CD1c-positive myeloid dendritic cell (primary cell): ENCODE measurements around the gene ANTXR2.
A peak's percentile ranks its signal among the peaks of the same experiment; 100 is the strongest.
"Not testable (repeated sequence)": the region's sequence is repeated elsewhere in the genome, so short reads cannot be mapped to it uniquely, and the experiment has no call there.

ENCODE experiments used
- DNase-seq: peaks from one replicate; pipeline ENCODE4 v3.0.0-alpha.2; 2016; ENCODE audit errors: extremely low spot score

Gene ANTXR2

GRCh38 chr4:79918292-79918691, 154.7 kb downstream of the ANTXR2 start:
- DNase-seq: no peak

DNA sequence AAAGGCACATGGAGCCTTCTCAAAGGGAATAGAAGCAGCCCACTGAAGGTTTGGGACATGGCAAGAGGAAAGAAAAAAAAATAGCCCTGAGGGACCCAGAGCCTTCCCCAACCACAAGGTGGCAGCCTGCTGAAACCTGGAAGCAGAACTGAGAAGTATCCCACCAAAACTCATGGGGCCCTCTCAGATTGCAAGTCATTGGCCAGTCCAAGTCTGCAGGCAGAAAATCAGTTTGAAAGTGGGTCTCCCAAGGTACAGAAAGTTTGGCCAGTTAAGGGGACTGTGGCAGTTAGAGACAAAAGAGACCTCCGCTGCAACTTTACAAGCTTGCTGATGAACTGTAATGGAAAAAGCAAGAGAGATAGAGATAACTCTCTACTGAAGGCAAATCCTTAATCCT, 155.8 kb downstream of the ANTXR2 start:
- DNase-seq: peak; percentile 33

GRCh38 chr4:79915246-79915645, 157.8 kb downstream of the ANTXR2 start:
- DNase-seq: no peak

GRCh38 chr4:79913581-79913980, 159.4 kb downstream of the ANTXR2 start:
- no peak for DNase-seq

DNA sequence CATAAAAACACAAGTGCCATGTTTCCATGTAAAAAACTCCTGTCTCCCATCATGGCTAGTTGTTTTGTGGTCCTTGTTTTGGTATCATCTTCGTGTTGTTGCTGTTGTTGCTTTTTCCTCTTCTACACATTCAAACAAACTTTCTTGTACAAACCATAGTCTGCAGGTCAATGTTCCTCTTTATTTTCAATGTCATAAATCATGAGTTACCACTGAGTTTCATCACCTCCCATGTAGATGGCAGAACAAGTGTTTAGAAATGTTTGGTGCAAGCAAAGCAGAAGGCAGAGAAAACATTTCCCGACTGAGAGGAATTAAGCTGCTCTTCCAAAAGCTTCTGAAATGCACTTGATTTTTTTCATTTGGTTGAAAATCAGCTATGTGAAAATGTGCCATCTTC, 166.0 kb downstream of the ANTXR2 start:
- no peak for DNase-seq

DNA sequence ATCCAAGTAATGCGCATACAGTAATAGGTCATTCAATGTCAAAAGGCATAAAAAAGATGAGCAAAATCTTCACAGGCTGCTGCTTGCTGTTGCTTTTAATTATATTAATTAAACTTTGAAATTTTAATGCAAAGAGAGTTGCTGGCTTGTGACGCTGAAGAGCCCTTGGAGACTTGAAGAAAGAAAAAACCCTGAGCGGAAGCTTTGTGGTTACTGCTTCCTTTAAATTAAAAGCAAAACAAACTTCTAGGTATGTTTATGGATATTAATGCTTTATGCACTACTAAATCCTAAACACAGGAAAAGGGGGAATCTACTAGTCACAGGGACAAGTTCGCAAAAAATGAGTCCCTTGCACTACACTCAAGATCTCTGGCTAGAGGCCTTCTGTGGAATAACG, 166.7 kb downstream of the ANTXR2 start:
- DNase-seq: no peak

DNA sequence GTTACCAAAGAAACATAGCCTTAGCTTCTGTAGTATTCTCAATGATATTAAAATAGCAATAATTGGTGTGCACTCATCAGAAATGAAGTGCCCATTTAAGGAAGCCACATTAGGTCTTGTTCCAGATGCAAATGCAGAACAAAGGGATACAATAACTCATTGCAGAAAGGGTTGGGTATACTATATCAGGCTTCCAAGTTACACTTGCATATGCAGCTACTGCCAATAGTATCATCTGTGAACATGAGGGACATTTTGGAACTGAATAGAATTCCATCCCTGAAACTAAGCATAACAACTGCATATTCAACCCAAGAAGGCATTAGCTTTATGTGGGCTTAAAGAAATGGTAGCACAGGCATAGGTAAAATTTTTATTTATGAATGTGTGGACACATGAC, 167.8 kb downstream of the ANTXR2 start:
- no peak for DNase-seq

DNA sequence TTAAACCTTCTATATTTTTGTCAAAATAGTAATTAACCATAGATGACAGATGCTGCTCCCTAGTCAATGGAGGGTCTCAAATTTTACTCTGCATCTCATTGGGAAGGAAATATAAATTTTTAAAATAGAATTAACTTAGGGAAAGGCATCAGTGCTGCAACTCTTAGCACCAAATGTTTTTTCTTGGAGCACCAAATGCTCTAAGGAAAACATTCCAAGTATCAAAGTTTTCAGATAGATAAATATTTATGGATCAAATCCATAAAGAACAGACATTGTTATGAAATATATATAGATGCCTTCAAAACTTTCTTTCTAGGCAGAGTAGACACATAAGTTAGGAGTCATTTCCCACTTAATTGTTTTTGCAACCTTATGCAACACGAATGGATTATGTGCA, 168.7 kb downstream of the ANTXR2 start:
- no peak for DNase-seq

DNA sequence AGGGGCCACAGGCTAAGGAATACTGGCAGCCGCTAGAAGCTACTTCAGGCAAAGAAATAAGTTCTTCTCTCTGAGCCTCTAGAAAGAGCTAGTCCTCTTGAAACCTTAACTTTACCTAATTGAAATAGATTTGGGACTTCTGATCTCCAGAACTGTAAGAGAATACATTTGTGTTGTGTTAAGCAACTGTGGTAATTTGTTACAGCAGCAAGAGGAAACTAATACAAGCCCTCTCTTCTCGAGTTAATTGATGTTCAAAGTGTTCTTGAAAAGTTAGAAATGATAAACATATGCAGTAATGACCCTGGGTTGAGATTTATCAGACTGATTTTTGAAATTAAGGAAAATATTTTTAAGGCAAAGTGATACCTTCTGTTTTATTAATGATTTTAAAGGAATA, 172.8 kb downstream of the ANTXR2 start:
- no peak for DNase-seq

DNA sequence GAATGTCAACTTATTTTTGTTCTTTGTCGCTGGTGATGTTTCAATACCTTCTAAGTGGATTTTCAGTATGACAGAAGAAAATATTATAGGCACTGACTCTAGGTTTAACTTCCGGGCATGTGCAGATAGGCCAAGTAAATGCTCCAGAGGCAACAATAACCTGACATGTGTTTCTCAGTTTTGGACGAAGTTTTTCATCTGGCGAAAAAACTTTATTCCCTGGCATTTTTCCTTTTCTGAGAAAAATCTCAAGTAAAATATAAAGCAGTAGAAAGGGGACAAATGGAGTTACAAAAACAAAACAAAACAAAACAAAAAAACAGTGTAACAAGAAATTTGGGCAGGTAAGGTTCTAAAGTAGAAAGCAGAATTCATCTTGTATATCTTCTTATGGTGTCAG, 173.5 kb downstream of the ANTXR2 start:
- no peak for DNase-seq

DNA sequence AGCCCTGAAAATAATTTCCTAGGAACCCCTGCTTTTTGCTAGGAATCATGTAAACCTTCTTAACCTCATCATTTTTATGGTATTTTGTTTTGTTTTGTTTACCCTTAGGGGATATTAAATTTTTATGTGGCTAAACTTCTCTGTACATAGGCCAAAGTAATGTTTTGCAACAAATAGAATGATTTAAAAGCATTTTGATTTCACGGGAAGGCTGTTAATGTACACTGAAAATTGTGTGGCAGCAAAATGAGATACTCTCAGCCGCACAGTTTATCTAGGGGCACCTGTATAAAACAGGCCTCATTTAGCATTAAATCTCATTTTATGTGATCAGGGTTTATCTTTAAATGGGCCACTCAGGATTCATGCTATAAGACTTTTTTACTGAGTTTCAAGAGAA, 175.0 kb downstream of the ANTXR2 start:
- DNase-seq: no peak

DNA sequence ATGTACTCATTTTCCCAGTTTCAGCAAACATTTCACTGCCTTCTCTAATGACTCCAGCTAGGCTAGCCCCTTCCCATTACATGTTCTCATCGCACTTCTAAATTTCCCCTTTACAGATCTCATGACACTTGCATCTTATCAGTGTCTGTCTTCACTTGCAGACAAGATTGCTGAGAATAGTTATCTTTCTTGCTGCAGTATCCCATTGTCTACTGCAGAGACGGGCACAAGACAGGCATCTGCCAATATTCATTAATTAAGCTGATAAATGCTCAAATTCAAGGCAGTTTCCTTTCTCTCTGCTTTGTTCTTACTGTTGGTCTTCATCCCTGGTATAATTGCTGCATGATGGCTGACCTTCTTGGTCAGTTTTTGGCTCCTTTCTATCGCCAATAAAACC, 175.9 kb downstream of the ANTXR2 start:
- no peak for DNase-seq

- DNase-seq: no peak
Measured at GRCh38 chr4:79893456-79893855, 179.6 kb downstream of the ANTXR2 start.

GRCh38 chr4:79889026-79889425, 184.0 kb downstream of the ANTXR2 start:
- not testable (repeated sequence) for DNase-seq

- no peak for DNase-seq
Measured at GRCh38 chr4:79886557-79886956, 186.5 kb downstream of the ANTXR2 start.

DNA sequence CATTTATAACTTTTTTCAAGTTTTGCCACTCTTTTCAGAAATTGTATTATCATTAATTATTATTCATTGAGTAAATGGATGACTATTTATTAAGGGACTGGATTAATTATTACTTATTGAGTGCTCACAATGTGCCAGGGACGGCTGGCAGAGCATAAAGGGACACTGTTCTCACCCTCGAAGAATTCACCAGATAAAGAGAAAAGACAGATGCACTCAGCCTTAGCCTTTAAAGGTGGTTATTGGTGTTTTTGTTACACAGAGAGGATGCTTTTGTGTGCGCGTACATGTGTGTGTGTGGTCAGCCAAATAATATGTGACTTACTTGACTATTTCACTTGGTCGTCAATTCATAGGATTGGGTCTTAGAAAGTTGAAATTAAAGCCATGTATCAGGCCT, 187.0 kb downstream of the ANTXR2 start:
- DNase-seq: no peak

DNA sequence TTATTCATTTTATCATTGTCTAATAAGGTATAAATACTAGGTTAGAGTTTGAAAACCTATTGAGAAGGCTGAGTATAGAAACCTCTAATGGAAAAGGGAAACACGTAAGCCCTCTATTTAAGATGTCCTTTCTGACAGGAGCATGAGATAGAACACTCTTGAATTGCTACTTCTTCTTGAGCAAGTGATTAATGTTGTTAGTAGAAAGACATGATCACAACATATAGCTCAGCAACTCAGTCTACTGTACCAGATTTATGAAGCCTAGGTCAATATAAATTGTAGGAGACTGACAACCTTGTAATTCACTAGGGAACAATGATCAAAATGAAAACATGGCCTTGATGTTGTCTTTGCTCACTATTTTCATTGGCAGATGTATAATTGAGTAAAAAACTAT, 189.7 kb downstream of the ANTXR2 start:
- DNase-seq: no peak

DNA sequence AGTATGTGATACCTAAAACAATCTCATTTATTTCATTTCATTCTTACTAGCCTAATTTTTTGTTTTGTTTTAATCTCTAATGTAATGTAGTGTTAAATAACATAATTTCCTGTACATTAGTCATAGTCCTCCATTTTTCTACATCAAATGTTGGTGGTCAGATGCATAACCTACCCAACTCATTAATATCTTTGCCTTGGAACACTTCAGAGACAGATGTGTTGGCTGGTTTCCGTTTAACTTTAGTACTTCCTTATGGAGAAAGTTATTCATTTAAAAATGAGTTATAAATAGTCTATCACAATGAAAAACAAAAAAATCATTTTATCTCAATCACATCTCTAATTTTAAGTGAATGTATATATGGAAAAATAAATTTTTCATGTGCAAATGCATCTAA, 190.2 kb downstream of the ANTXR2 start:
- no peak for DNase-seq

GRCh38 chr4:79881407-79881806, 191.6 kb downstream of the ANTXR2 start:
- no peak for DNase-seq

DNA sequence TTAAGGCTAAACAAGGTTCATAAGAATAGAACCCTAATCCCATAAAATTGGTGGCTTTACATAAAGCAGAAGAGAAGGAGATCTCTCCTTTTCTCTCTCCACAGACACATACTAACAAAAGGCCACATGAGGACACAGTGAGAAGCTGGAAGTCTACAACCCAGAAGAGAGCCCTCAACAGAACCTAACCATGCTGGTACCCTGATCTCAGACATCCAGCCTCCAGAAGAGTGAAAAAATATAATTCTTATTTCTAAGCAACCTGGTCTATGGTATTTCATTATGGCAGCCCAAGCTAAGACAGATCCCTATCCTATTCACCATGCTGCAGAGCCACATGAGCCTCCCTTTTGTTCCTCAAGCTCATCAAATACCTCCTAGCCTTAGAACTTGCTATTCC, 195.5 kb downstream of the ANTXR2 start:
- DNase-seq: no peak

- no peak for DNase-seq
Measured at GRCh38 chr4:79875344-79875899, 197.6 kb downstream of the ANTXR2 start.

- DNase-seq: no peak
Measured at GRCh38 chr4:79874197-79874596, 198.8 kb downstream of the ANTXR2 start.

DNA sequence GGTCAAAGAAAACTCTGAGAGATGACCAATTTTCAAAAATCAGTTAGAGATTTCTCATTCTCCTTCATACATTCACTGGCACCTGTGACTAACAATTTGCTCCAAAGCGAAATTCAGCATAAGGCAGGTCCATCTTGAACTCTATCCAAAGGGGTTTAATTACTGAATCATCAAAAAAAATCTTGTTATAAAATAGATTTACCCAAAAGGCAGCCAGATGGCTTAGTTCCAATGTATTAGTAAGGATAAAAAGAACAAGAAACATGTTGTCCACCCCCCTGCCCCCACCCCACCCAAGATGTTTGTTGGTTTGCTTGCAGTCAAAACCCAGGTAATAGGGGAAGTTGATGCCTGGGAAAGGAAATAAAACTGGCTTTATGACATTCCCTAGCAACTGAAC, 200.3 kb downstream of the ANTXR2 start:
- no peak for DNase-seq

- no peak for DNase-seq
Measured at GRCh38 chr4:79871961-79872360, 201.1 kb downstream of the ANTXR2 start.
